Measurements from ENCODE around the gene ARID3B. TPM values are rescaled to one million over a fixed set of nuclear protein-coding genes. Genes with fewer than 3 reads are reported as not detected.
"Not testable (repeated sequence)": the region's sequence is repeated elsewhere in the genome, so short reads cannot be mapped to it uniquely, and the experiment has no call there.

Gene ARID3B
- total RNA-seq, 4 donors from 2014 or later: 6.7 to 12.3 (median 8.4) TPM

DNA sequence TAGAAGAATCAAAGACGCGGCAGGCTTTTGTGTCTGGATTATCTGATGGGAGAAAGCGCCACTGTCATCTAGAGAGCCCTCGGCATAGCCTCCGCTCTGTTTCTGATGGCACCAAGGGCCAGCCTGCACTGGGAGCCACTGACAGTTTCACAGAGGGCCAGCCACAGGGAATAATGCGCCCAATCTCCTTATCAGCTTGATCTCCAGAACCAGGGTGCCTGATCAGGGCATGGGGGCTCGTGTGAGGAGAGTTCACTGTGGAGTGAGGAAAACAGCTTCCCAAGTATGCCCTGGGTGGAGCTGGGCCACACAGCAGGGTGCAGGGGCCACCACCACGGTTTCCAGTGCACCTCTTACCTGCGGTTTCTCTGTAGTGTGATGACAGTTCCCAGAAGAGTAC is 44.8 kb downstream of the ARID3B start:
- no peak for TF ChIP-seq EP300 (IDR thresholded peaks at IDR 0.05)
- TF ChIP-seq POLR2A (IDR thresholded peaks at IDR 0.05): no peak
- TF ChIP-seq POLR2AphosphoS5 (IDR thresholded peaks at IDR 0.05): no peak
- no peak for DNase-seq (ENCODE audit: low spot score in 2 of 2)
- H3K9me3 ChIP-seq: no peaks in the 10 kb centered on the region
- H3K27me3 ChIP-seq: no peaks in the 10 kb centered on the region
- H3K36me3 ChIP-seq: peaks cover 23% of the 10 kb centered on the region
- no peak overlapping the region for H3K27ac ChIP-seq
- no peak overlapping the region for H3K4me3 ChIP-seq
- WGBS: 87% methylated on average over 9 of the region's 9 CpGs
- H3K4me1 ChIP-seq: peaks cover 14% of the 10 kb centered on the region

- no peak for DNase-seq (ENCODE audit: low spot score in 2 of 2)
- Histone ChIP-seq H3K9me3 (no peaks in the 10 kb centered on the region), H3K27ac (no peak overlapping the region), H3K4me1 (peaks cover 14% of the 10 kb centered on the region), H3K4me3 (no peak overlapping the region), H3K27me3 (no peaks in the 10 kb centered on the region), H3K36me3 (peaks cover 49% of the 10 kb centered on the region)
- 89% methylated on average over 6 of the region's 6 CpGs for WGBS
- TF ChIP-seq, protein P1, sequence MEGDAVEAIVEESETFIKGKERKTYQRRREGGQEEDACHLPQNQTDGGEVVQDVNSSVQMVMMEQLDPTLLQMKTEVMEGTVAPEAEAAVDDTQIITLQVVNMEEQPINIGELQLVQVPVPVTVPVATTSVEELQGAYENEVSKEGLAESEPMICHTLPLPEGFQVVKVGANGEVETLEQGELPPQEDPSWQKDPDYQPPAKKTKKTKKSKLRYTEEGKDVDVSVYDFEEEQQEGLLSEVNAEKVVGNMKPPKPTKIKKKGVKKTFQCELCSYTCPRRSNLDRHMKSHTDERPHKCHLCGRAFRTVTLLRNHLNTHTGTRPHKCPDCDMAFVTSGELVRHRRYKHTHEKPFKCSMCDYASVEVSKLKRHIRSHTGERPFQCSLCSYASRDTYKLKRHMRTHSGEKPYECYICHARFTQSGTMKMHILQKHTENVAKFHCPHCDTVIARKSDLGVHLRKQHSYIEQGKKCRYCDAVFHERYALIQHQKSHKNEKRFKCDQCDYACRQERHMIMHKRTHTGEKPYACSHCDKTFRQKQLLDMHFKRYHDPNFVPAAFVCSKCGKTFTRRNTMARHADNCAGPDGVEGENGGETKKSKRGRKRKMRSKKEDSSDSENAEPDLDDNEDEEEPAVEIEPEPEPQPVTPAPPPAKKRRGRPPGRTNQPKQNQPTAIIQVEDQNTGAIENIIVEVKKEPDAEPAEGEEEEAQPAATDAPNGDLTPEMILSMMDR (IDR thresholded peaks at IDR 0.05): no peak
- no peak for TF ChIP-seq EP300 (IDR thresholded peaks at IDR 0.05)
Observed at GRCh38 chr15:74589826-74590225, 48.8 kb downstream of the ARID3B start.

DNA sequence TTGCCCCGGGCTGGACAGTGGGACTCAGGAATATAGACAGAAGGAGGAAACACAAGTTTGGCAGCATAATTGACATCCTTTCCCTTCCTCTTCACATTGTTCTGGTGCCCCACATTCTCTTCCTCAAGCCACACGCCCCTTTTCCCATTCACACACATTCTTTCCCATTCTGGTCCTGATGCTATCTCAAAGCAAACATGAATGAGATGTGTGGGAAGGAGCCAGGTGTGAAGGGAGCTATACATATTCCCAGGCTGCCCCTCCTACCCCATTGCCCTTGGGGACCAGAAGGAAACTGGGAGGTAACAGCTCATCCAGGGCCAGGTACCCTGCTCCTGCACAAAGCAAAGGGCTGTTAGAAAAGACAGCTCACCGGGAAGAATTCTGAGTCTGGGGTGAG is 51.2 kb downstream of the ARID3B start:
- Histone ChIP-seq H3K4me3 (no peak overlapping the region), H3K27me3 (no peaks in the 10 kb centered on the region), H3K36me3 (peaks cover 38% of the 10 kb centered on the region), H3K27ac (no peak overlapping the region), H3K4me1 (peaks cover 14% of the 10 kb centered on the region), H3K9me3 (no peaks in the 10 kb centered on the region)
- no peak for DNase-seq (ENCODE audit: low spot score in 2 of 2)
- WGBS: 74% methylated on average over 3 of the region's 3 CpGs
- TF ChIP-seq, protein P1 (IDR thresholded peaks at IDR 0.05): no peak
- no peak for TF ChIP-seq EP300 (IDR thresholded peaks at IDR 0.05)
- TF ChIP-seq POLR2AphosphoS5 (IDR thresholded peaks at IDR 0.05): no peak
- TF ChIP-seq POLR2A (IDR thresholded peaks at IDR 0.05): no peak

DNA sequence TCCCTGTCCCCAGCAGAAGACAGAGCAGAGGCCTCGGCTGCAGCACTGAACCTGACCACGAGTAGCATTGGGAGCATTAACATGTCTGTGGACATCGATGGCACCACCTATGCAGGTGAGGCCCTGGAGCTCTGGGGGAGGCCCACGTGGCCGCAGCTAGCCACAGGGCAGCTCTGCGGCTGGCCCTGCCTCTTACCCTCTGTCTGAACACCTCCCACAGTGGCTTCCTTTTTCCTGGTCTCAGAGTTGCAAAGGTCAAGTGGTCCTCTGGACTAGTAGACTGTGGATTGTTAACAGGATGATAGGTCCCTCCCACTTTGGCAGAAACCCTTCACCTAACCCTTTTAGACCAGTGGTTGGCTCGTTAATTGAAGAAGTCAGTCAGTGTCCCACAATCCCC is 52.1 kb downstream of the ARID3B start:
- Histone ChIP-seq H3K27me3 (no peaks in the 10 kb centered on the region), H3K36me3 (peaks cover 38% of the 10 kb centered on the region), H3K4me3 (no peak overlapping the region), H3K9me3 (no peaks in the 10 kb centered on the region), H3K4me1 (peaks cover 17% of the 10 kb centered on the region), H3K27ac (no peak overlapping the region)
- TF ChIP-seq EP300 (IDR thresholded peaks at IDR 0.05) (no peak), POLR2AphosphoS5 (IDR thresholded peaks at IDR 0.05) (no peak), POLR2A (IDR thresholded peaks at IDR 0.05) (no peak)
- TF ChIP-seq, protein P1 (IDR thresholded peaks at IDR 0.05): no peak
- 83% methylated on average over 1 of the region's 7 CpGs for WGBS
- DNase-seq (ENCODE audit: low spot score in 2 of 2): no peak

DNA sequence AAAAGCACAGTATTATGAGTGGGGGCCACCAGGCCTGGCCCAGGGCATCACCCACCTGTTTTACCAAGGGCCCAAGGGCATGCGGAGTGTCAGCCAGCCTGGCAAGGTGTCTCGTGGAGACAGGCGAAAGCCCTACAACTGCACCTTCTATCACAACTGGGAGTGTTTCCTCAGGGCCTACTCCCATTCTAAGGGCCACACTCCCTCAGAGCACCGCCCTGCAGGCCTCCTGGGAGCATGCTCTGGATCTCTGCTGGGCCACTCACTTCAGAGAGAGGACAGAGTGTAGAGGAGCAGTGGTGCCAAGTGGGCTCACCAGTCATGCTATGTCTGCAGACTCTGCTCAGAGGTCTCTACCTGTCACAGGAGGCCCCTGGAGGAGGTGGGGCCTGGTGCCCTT is 53.4 kb downstream of the ARID3B start:
- Histone ChIP-seq H3K4me3 (no peak overlapping the region), H3K27ac (no peak overlapping the region), H3K36me3 (peaks cover 38% of the 10 kb centered on the region), H3K9me3 (no peaks in the 10 kb centered on the region), H3K4me1 (peaks cover 15% of the 10 kb centered on the region), H3K27me3 (no peaks in the 10 kb centered on the region)
- TF ChIP-seq POLR2AphosphoS5 (IDR thresholded peaks at IDR 0.05) (no peak), EP300 (IDR thresholded peaks at IDR 0.05) (no peak), POLR2A (IDR thresholded peaks at IDR 0.05) (no peak)
- TF ChIP-seq, protein P1 (IDR thresholded peaks at IDR 0.05): no peak
- 94% methylated on average over 3 of the region's 4 CpGs for WGBS
- no peak for DNase-seq (ENCODE audit: low spot score in 2 of 2)

GRCh38 chr15:74595271-74595670 is 54.3 kb downstream of the ARID3B start:
- peaks cover 20% of the 10 kb centered on the region for H3K4me1 ChIP-seq
- no peaks in the 10 kb centered on the region for H3K27me3 ChIP-seq
- TF ChIP-seq EP300 (IDR thresholded peaks at IDR 0.05) (no peak), POLR2AphosphoS5 (IDR thresholded peaks at IDR 0.05) (no peak), POLR2A (IDR thresholded peaks at IDR 0.05) (no peak)
- TF ChIP-seq, protein P1 (IDR thresholded peaks at IDR 0.05): no peak
- 88% methylated on average over 5 of the region's 5 CpGs for WGBS
- DNase-seq (ENCODE audit: low spot score in 2 of 2): no peak
- H3K9me3 ChIP-seq: no peaks in the 10 kb centered on the region
- H3K4me3 ChIP-seq: no peak overlapping the region
- H3K27ac ChIP-seq: no peak overlapping the region
- peaks cover 36% of the 10 kb centered on the region for H3K36me3 ChIP-seq

DNA sequence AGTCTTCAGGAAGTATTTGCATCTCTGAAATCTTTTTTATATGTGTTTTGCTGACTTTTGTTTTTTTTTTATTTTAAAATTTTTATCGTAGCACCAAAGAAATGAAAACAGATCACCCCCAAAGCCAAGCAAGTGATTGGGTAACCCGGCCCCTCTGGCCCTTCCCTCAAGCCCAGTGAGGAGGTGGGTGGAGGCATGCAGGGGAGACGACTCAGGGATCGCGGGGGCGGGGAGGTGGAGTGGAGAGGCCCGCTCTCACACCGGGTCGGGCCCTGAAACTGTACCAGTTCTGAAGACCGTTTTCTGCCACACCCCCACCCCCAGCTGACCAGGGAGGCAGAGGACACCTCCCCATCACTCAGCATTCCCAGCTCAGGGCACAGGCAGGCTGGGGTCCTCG is 55.7 kb downstream of the ARID3B start:
- DNase-seq (ENCODE audit: low spot score in 2 of 2); H3K27ac ChIP-seq; H3K4me3 ChIP-seq; H3K27me3 ChIP-seq; H3K9me3 ChIP-seq: not testable (repeated sequence)
- Histone ChIP-seq H3K4me1 (peaks cover 20% of the 10 kb centered on the region), H3K36me3 (peaks cover 21% of the 10 kb centered on the region)
- WGBS: 79% methylated on average over 10 of the region's 11 CpGs

- Histone ChIP-seq H3K36me3 (peaks cover 17% of the 10 kb centered on the region), H3K4me1 (peaks cover 20% of the 10 kb centered on the region)
- not testable (repeated sequence) for H3K9me3 ChIP-seq; DNase-seq (ENCODE audit: low spot score in 2 of 2); H3K27ac ChIP-seq; H3K27me3 ChIP-seq; H3K4me3 ChIP-seq
- 95% methylated on average over 14 of the region's 16 CpGs for WGBS
Observed at GRCh38 chr15:74597146-74597705, 56.2 kb downstream of the ARID3B start.

Data from suprapubic skin (tissue), 4 donors.